Mononuclear cell (primary cell): ENCODE data around the gene IFIH1. TPM values are rescaled to one million over a fixed set of nuclear protein-coding genes. Genes with fewer than 3 reads are reported as not detected.

Experiments
- H3K27me3 ChIP-seq: 2 replicates; pipeline ENCODE4 v1.6.0; 2011; ENCODE audit warnings: low read length, control low read depth; ENCODE audit not compliant: insufficient read depth
- H3K4me1 ChIP-seq: 2 replicates; pipeline ENCODE4 v1.5.1; 2011; ENCODE audit warnings: mild to moderate bottlenecking, low read length, control low read depth; ENCODE audit not compliant: insufficient read depth
- H3K4me3 ChIP-seq: 2 replicates; pipeline ENCODE4 v1.5.1; 2011; ENCODE audit warnings: mild to moderate bottlenecking, low read length, moderate library complexity
- H3K9me3 ChIP-seq: 2 replicates; pipeline ENCODE4 v1.5.1; 2011; ENCODE audit warnings: low read depth, mild to moderate bottlenecking, control low read depth, low read length
- total RNA-seq: library from RNA; depleted of rRNA; stranded (reverse); fragments of >200 nt; gene quantifications from one replicate; pipeline ENCODE4 v1.2.3, GENCODE V29; 2012

The IFIH1 gene
- total RNA-seq, 1 donor: 78.0 TPM

DNA sequence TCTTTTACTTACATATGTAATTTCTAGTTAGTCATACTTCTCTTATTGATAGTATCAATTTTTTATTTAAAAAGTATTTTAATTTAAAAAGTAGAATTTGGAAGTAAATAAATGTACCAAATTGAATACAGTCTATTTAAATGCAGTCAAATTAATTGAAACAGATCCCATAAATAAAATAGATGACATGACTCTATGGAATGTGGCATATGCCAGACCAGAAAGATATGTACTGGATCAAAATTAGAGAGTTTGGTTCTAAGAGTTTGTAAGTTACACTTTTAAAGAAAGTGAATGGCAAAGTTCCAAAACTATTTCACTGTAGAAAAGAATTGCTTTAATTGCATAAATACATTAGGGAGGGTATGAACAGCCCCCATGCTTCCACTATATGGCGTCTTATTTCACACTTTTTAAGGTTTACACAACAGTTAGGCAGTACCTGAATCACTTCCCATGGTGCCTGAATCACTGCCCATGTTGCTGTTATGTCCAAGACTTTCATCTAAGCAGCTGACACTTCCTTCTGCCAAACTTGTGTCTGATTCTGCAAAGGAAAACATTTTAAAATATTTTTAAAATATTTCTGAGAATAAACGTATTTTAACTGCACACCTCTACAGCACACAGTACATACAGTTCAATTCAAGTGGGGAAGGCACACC lies 25.2 kb downstream of the IFIH1 start:
- Histone ChIP-seq H3K27me3 (no peaks in the 10 kb centered on the region), H3K4me3 (no peak overlapping the region), H3K9me3 (no peaks in the 10 kb centered on the region), H3K4me1 (no peaks in the 10 kb centered on the region)

DNA sequence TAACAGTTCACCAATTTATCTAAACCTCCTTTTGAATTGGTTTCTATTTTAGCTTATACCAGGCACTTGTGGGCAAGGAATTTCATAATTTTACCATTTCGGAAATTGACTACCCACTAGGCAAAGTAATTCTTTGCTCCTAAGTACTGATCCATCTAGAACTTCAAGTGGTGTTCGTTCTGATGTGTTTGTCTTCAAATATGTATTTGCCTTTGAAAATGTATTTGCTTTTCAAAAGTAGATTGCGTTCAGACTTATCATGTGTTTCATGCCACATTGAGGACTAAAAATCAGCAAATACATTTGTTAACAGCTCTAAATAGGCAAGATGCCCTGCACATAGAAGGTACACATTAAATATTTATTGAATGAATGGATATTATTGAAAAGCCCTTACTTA lies 26.7 kb downstream of the IFIH1 start:
- Histone ChIP-seq H3K4me3 (no peak overlapping the region), H3K27me3 (no peaks in the 10 kb centered on the region), H3K4me1 (no peaks in the 10 kb centered on the region), H3K9me3 (no peaks in the 10 kb centered on the region)

DNA sequence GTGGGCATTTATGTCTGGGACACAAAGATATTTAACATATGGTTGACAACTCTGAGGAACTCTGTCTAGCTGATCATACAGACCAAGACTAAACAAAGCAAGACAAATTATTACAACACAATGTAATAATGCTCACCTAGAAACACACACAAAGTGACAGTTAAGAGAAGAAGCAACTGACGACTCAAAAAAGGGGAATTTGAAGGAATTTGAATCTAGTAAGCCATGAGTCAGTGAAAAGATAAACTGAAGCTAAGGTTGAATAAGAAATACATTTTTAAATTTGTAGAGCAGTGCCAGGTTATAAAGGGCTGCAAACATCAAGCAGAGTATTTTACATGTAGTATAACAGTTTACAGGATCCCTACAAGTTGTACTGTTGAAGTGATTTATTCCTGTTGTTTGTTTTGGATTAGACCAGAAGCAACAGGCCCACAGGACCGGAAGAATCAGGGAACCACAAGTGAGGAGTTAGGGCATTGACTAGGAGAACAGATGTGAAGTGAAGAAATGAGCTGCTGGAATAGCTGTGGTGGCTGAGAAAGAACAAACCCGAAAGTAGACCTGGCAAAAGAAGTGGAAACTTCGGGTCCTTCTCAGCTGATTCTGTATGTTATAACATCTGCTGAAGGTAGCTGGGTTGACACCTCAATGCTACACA lies 35.6 kb downstream of the IFIH1 start:
- Histone ChIP-seq H3K4me1 (no peaks in the 10 kb centered on the region), H3K4me3 (no peak overlapping the region), H3K9me3 (no peaks in the 10 kb centered on the region), H3K27me3 (no peaks in the 10 kb centered on the region)

DNA sequence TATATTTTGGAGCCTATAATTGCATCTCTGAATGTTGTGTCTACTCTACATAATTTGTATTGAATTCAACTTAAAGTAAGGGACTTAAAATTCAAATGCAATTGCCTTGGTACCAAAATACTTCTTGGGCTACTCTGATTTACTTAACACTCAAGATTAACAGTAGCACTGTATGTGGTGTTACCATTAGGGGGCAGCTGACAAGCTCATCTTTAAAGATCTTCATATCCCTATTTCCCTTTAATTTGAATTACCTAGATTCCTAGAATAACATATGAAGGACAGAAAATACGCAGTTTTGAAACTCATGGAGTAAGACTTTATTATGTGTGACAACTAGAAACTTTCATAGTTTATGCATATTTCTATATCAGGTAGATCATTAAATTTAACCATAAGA lies 37.8 kb downstream of the IFIH1 start:
- H3K4me1 ChIP-seq: no peaks in the 10 kb centered on the region
- H3K4me3 ChIP-seq: no peak overlapping the region
- no peaks in the 10 kb centered on the region for H3K9me3 ChIP-seq
- no peaks in the 10 kb centered on the region for H3K27me3 ChIP-seq

DNA sequence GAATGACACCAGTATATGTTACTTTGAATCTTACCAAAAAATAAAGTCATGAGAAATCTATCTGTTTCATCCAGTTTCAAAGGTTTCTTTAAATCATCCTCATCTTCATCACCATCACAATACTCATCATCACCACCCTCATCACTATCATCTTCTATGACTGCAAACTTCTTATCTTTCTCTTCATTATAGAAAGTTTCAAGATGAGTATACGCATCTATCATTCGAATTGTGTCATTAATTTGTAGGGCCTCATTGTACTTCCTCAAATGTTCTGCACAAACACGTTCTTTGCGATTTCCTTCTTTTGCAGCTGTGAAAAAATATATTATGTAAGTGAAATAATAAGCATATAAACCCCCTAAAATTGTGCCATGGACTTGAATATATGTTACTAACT lies 41.1 kb downstream of the IFIH1 start:
- H3K4me3 ChIP-seq: no peak overlapping the region
- no peaks in the 10 kb centered on the region for H3K4me1 ChIP-seq
- no peaks in the 10 kb centered on the region for H3K27me3 ChIP-seq
- no peaks in the 10 kb centered on the region for H3K9me3 ChIP-seq

DNA sequence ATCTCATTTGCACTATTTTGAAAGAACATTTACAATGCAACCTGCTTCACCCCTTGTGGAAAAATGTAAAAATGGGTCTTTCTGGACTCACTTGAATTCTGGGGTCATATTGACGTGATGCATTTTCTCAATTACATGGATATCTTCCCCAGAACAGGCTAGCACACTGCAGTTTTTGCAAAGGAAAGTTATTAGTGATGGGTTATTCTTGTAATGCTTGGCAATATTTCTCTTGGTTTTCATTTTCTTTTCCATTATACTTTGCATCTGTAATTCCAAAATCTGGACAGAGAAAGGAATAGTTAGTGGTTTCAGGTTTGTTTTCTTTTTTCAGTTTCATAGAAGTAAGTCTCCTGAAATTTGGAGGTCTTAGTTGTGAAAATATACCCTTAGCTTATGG lies 50.5 kb downstream of the IFIH1 start:
- Histone ChIP-seq H3K4me3 (no peak overlapping the region), H3K27me3 (no peaks in the 10 kb centered on the region), H3K4me1 (no peaks in the 10 kb centered on the region), H3K9me3 (no peaks in the 10 kb centered on the region)

DNA sequence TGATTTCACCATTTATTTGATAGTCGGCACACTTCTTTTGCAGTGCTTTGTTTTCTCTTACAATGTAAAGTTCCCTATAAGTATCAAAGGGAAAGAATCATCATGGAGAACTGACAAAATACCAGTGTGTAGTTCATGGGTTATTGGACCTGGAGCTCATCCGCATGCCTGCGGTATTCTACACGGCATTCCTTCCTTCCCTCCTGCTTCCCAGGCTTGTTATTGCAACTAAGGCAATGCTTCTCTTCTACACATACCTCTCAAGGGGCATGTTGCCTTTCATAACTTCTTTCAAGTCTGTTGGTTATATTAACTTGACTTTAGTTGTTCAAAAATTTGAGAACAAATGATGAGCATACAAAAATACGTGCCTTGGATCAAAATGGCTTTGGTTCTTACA lies 51.0 kb downstream of the IFIH1 start:
- Histone ChIP-seq H3K4me3 (no peak overlapping the region), H3K9me3 (no peaks in the 10 kb centered on the region), H3K27me3 (no peaks in the 10 kb centered on the region), H3K4me1 (no peaks in the 10 kb centered on the region)

DNA sequence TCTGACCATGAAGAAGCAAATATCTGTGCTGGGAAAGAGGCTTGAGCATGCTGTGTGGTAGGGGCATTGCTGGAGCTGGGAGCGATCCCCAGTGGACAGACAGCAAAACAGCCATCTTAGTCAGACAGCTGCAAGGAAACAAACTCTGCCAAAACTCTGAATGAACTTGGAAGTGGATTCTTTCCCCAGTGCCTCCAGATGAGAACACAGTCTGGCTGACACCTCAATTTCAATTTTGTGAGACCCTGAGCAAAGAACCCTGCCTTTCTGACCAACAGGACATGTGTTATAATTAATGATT lies 52.1 kb downstream of the IFIH1 start:
- H3K9me3 ChIP-seq: no peaks in the 10 kb centered on the region
- H3K4me1 ChIP-seq: peaks cover 7% of the 10 kb centered on the region
- H3K27me3 ChIP-seq: no peaks in the 10 kb centered on the region
- no peak overlapping the region for H3K4me3 ChIP-seq

DNA sequence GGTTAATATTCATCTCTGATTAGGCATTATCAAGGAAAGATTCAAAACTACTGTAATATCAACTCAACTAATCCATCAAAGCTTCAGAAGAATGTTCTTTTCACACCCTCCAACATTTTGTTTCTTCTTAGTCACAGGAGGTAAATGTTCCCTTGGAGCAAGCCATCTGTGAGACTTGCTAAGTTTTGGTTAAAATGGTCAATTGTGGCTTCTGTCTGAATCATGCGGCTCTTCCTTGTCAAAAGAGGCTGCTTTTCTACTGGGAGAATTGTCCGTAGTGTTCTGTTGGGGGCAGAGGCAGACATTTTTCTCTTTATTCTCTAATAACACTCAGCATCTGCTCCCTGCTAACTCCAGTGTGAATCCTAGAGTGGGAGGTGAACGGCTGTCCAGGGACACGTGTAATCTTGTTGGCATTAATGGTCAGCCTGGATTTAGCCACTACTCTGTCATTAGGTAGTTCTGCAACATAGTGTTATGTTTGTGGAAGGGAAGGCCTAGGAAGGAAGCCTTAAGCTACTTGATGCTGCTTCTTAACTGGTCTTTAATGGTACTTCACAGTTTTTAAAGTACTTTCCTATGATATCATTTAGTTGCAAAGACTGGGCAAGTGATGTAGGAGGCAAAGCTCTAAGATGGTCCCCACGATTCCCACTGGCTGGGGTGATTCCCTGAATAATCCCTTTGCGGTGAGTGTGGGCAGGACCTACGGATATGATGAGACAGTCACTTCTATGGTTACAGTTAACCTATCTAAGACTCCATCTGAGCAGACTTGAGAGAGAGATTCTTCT lies 52.6 kb downstream of the IFIH1 start:
- Histone ChIP-seq H3K27me3 (no peaks in the 10 kb centered on the region), H3K4me3 (no peak overlapping the region), H3K4me1 (peaks cover 9% of the 10 kb centered on the region), H3K9me3 (no peaks in the 10 kb centered on the region)

DNA sequence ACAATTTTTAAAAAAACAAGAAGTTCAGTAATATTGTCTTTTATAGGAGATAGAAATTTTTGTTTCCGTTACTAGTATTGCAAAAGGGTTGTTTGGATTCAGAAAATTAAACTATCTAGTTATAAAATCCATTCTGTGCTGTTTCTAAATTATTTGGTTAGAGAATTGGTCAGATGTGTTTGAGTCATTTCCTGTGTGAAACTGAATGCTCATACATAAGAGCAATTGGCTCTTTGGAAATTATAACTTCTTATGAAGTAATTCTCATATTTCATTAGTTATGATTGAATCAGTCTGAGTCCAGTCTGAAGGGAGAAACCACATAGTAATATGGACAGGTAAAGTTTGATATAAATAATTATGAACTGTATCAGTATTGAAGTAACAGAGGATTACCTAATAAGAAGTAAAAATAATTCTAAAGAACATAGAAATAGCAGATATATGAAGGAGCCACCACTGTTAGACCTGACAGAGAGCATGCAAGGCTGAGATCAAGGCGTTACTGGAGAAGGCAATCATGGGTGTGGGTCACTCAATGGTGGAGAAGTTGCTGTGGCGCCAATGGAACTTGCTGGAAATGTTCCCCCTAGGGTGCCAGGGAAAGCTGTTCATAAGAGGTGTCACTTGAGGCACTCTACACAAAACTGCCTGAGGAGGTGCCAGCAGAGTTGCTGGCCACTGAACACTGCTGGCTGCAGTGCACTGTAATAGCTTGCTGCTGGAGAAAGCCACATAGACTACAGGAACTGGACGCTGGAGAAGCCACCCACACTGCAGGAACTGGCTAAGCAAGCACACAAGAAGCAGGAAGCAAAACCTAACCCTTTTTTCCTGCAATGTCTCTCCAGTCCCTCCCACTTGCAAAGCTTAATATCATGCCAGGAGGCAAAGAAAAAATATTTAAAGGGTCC lies 57.2 kb downstream of the IFIH1 start:
- Histone ChIP-seq H3K9me3 (no peaks in the 10 kb centered on the region), H3K4me1 (peaks cover 20% of the 10 kb centered on the region), H3K27me3 (no peaks in the 10 kb centered on the region), H3K4me3 (no peak overlapping the region)

DNA sequence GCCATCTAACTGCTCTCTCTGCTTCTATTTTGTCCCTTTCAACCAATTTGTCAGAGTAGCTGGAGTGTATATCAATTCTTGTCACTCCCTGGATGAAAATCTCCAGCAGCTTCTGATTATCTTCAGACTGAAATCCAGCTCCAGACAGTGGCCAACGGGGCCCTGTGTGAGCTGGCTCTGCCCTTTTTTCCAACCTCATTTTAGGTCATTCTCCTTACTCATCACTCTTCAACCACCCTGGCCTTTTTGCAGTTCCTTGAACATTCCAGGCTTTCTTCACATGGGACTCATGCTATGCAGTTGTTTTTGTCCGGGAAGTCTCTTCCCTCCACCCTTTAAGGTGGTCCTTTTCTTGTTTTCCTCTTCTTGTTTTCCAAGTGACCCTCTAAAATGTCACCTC lies 59.8 kb downstream of the IFIH1 start:
- H3K4me3 ChIP-seq: no peak overlapping the region

DNA sequence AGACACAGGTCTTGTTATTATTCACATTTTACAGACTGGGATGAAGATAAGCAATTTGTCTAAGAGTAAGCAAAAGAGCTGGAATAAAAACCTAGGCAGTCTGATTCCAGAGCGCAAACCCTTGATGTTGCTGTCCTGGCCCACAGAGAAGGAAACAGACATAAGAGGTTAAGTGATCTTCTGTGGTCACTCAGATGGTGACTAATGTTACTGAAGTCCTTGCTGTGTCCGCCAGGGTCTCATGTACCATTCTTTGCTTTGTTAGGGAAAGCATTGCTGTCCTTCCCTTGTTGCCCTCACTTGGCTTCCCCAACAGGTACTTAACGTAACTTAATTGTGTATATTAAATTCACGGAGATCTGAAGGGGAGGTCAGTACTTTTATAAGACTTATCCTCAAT lies 60.3 kb downstream of the IFIH1 start:
- Histone ChIP-seq H3K4me3 (no peak overlapping the region), H3K9me3 (no peaks in the 10 kb centered on the region), H3K27me3 (no peaks in the 10 kb centered on the region), H3K4me1 (peaks cover 28% of the 10 kb centered on the region)

More for the DNA sequence above, 59.8 kb downstream of the IFIH1 start:
- Histone ChIP-seq H3K27me3 (no peaks in the 10 kb centered on the region), H3K9me3 (no peaks in the 10 kb centered on the region), H3K4me1 (peaks cover 28% of the 10 kb centered on the region)

DNA sequence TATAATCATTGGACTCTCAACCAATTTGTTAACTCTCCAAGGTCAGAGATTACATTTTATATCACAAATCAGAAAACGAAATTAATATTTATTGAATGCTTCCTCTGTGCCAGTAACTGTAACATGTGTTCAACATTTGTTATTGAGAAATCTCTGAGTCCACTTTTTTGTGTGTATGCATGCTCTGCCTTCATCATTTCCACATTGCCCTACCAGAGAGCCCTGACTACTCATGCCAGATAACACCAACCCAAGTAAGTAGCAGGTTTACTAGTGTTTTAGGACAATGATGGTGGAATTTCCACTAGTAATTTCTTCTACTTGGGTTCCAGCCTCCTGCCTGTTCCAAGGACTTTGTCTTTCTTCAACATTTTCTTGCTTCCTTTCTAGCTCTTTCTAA lies 61.1 kb downstream of the IFIH1 start:
- Histone ChIP-seq H3K27me3 (no peaks in the 10 kb centered on the region), H3K4me3 (no peak overlapping the region), H3K9me3 (no peaks in the 10 kb centered on the region), H3K4me1 (peaks cover 29% of the 10 kb centered on the region)

DNA sequence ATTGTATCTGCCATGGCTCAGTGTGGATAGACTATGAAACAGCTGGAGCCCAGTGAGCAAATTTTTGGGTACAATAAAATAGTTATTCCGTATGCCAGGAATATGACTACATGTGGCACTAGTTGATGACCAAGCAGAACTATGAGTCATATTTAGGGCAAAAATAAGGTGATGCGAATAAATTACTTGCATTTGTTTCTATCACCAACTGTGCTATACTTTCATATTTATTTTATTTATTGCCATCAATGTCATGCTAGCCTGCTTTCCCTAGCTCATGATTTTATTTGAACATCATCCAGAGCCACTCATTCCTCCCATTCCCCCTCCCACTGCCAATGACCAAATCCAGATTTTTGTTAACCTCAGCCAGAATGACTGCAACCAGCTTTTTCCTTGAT lies 61.9 kb downstream of the IFIH1 start:
- Histone ChIP-seq H3K9me3 (no peaks in the 10 kb centered on the region), H3K4me1 (peaks cover 27% of the 10 kb centered on the region), H3K4me3 (no peak overlapping the region), H3K27me3 (no peaks in the 10 kb centered on the region)
